ENCODE data around the gene AIRE. TPM values are rescaled to one million over a fixed set of nuclear protein-coding genes. Genes with fewer than 3 reads are reported as not detected.
"Not testable (repeated sequence)": the region's sequence is repeated elsewhere in the genome, so short reads cannot be mapped to it uniquely, and the experiment has no call there.

AIRE gene
- total RNA-seq: not detected in 2 replicates
- polyA plus RNA-seq: not detected in 2 replicates
- polyA plus RNA-seq (2012): not detected in 2 replicates
- not detected in 2 replicates for polyA minus RNA-seq (ENCODE audit: low replicate concordance)

DNA sequence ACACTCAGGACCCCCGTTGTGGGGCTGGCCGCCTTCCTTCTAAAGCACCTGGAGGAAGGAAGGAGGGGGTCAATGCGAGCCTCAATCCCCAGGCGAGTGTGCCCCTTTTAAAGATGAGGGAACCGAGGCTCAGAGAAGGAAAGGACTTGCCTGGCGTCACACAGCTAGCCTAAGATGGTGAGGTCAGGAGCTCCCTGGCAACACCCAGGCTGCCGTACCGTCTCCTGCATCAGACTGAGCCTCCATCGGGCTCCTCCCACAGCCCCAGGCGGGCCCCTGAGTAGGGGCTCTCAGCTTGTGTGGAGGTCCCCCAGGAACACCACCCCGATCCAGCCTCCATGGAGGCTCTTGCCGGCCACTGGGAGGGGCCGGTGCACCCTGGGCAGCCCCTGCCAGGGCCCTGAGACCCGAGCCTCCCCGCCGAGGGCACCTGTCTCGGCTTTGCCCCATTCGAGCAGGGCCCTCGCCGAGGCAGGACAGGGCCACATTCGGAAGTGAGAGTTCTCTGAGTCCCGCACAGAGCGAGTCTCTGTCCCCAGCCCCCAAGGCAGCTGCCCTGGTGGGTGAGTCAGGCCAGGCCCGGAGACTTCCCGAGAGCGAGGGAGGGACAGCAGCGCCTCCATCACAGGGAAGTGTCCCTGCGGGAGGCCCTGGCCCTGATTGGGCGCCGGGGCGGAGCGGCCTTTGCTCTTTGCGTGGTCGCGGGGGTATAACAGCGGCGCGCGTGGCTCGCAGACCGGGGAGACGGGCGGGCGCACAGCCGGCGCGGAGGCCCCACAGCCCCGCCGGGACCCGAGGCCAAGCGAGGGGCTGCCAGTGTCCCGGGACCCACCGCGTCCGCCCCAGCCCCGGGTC lies at the start of gene AIRE:
Gene AIRE (plus strand): TSS at position 739 of the 855 bp plus-strand sequence. CDS start 131 bp downstream, outside the sequence.
- TF ChIP-seq, protein P1, sequence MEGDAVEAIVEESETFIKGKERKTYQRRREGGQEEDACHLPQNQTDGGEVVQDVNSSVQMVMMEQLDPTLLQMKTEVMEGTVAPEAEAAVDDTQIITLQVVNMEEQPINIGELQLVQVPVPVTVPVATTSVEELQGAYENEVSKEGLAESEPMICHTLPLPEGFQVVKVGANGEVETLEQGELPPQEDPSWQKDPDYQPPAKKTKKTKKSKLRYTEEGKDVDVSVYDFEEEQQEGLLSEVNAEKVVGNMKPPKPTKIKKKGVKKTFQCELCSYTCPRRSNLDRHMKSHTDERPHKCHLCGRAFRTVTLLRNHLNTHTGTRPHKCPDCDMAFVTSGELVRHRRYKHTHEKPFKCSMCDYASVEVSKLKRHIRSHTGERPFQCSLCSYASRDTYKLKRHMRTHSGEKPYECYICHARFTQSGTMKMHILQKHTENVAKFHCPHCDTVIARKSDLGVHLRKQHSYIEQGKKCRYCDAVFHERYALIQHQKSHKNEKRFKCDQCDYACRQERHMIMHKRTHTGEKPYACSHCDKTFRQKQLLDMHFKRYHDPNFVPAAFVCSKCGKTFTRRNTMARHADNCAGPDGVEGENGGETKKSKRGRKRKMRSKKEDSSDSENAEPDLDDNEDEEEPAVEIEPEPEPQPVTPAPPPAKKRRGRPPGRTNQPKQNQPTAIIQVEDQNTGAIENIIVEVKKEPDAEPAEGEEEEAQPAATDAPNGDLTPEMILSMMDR (conservative IDR thresholded peaks at IDR 0.05 in 1 of 2, IDR thresholded peaks at IDR 0.05 in 1 of 2; ENCODE audit: low read depth in 1 of 2, low read length in 2 of 2): no peak
- no peak for TF ChIP-seq EZH2 (IDR thresholded peaks at IDR 0.05; ENCODE audit: low read length, missing control alignments)
- Histone ChIP-seq H4K20me1 (ENCODE audit: control insufficient read depth, extremely low read depth, insufficient read depth, low read length) (no peaks in the 10 kb centered on the region), H3K27me3 (ENCODE audit: control insufficient read depth, insufficient read depth, low read length) (no peaks in the 10 kb centered on the region), H3K9ac (ENCODE audit: insufficient read depth, low read length) (no peak within 1 kb of the TSS), H3K36me3 (ENCODE audit: control insufficient read depth, insufficient read depth, low read length) (no peaks in the 10 kb centered on the region), H3K4me2 (ENCODE audit: extremely low read depth, insufficient read depth, low read length) (no peak within 1 kb of the TSS), H3K4me3 (replicated peaks in 1 of 4; ENCODE audit: control extremely low read depth in 1 of 4, insufficient read depth in 1 of 4, low read depth in 3 of 4, low read length in 4 of 4) (no peak within 1 kb of the TSS), H3K27ac (ENCODE audit: insufficient read depth, low read length) (no peak within 1 kb of the TSS), H2AFZ (ENCODE audit: low read length) (no peak within 1 kb of the TSS), H3K4me1 (ENCODE audit: control insufficient read depth, extremely low read depth, insufficient read depth, low read length) (no peaks in the 10 kb centered on the region), H3K9me3 (ENCODE audit: control insufficient read depth, insufficient read depth, low read depth, low read length) (no peaks in the 10 kb centered on the region), H3K79me2 (ENCODE audit: control insufficient read depth, insufficient read depth, low read length) (no peaks in the 10 kb centered on the region)
- no peak for DNase-seq (ENCODE audit: low read depth in 2 of 2)

DNA sequence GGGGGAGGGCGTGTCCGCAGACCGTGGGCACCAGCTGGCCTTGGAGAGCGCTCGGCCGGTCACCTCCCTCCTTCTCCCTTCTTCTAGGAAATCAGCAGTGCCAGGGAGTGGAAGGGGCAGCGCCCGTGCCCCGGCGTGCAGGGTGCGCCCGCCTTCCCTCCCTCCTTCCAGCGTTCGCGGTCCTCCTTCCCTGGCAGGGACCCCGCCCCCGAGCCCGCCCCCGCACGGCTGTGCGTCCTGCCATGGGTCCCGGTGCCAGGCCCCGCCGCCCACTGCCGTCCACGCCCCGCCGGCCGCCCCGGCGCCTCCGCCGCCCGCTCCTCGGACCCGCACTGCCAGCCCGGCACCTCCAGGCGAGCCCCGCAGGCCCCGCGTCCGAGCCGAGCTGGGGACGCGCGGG lies 45.3 kb upstream of the AIRE start:
- H3K9ac ChIP-seq (ENCODE audit: insufficient read depth, low read length); H3K27ac ChIP-seq (ENCODE audit: insufficient read depth, low read length); H3K4me2 ChIP-seq (ENCODE audit: extremely low read depth, insufficient read depth, low read length); H3K4me3 ChIP-seq (replicated peaks in 1 of 4; ENCODE audit: control extremely low read depth in 1 of 4, insufficient read depth in 1 of 4, low read depth in 3 of 4, low read length in 4 of 4); H3K36me3 ChIP-seq (ENCODE audit: control insufficient read depth, insufficient read depth, low read length); H3K27me3 ChIP-seq (ENCODE audit: control insufficient read depth, insufficient read depth, low read length); DNase-seq (ENCODE audit: low read depth in 2 of 2); H4K20me1 ChIP-seq (ENCODE audit: control insufficient read depth, extremely low read depth, insufficient read depth, low read length); H2AFZ ChIP-seq (ENCODE audit: low read length); H3K4me1 ChIP-seq (ENCODE audit: control insufficient read depth, extremely low read depth, insufficient read depth, low read length); H3K79me2 ChIP-seq (ENCODE audit: control insufficient read depth, insufficient read depth, low read length); H3K9me3 ChIP-seq (ENCODE audit: control insufficient read depth, insufficient read depth, low read depth, low read length): not testable (repeated sequence)

DNA sequence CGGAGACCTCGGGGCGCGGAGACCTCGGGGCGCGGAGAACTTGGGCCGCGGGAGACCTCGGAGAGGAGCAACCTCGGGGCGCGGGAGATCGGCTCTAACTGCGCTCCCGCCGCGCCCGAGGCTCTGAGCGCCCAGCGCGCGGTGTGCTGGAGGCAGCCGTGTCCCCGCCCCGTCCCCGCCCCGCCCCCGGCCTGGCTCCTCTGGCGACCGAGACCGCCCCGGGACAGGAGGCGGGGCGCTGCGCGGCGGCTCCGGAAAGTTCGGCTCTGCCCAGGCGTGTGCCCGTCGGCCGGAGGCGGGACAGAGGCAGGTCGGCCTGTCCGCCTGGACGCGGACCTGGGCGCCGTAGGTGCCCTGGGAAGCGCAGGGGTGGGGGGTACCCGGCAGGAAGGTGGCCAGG lies 44.8 kb upstream of the AIRE start, which contains the start of gene ICOSLG:
Gene ICOSLG (minus strand): TSS at position 102 of the 400 bp plus-strand sequence. CDS start 126 bp downstream, outside the sequence.
- not testable (repeated sequence) for H3K9me3 ChIP-seq (ENCODE audit: control insufficient read depth, insufficient read depth, low read depth, low read length); H3K27me3 ChIP-seq (ENCODE audit: control insufficient read depth, insufficient read depth, low read length); H3K79me2 ChIP-seq (ENCODE audit: control insufficient read depth, insufficient read depth, low read length); H3K4me1 ChIP-seq (ENCODE audit: control insufficient read depth, extremely low read depth, insufficient read depth, low read length); H3K4me3 ChIP-seq (replicated peaks in 1 of 4; ENCODE audit: control extremely low read depth in 1 of 4, insufficient read depth in 1 of 4, low read depth in 3 of 4, low read length in 4 of 4); H3K27ac ChIP-seq (ENCODE audit: insufficient read depth, low read length); H4K20me1 ChIP-seq (ENCODE audit: control insufficient read depth, extremely low read depth, insufficient read depth, low read length); H2AFZ ChIP-seq (ENCODE audit: low read length); DNase-seq (ENCODE audit: low read depth in 2 of 2); H3K36me3 ChIP-seq (ENCODE audit: control insufficient read depth, insufficient read depth, low read length); H3K9ac ChIP-seq (ENCODE audit: insufficient read depth, low read length); H3K4me2 ChIP-seq (ENCODE audit: extremely low read depth, insufficient read depth, low read length)

DNA sequence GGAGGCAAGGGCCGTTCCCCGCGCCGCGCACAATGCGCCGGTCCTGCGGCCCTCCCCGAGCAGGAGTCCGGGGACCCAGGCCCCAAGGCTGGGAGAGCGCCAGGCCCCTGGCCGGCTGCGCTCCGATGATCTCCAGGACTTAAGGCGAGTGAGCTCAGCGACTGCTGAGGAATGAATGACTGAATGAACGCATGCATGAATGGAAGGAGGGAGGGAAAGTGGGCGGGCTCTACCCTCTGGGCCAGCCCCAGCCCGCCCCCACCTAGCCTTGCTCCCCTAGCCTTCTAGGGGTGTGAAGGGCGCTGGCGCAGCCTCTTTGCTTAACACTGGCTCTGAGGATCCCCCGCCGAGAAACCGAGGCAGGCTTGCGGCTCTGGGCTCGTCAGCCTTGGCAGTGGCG lies 44.4 kb upstream of the AIRE start:
- H3K4me3 ChIP-seq (replicated peaks in 1 of 4; ENCODE audit: control extremely low read depth in 1 of 4, insufficient read depth in 1 of 4, low read depth in 3 of 4, low read length in 4 of 4); H3K27me3 ChIP-seq (ENCODE audit: control insufficient read depth, insufficient read depth, low read length); DNase-seq (ENCODE audit: low read depth in 2 of 2); H3K79me2 ChIP-seq (ENCODE audit: control insufficient read depth, insufficient read depth, low read length); H3K4me1 ChIP-seq (ENCODE audit: control insufficient read depth, extremely low read depth, insufficient read depth, low read length); H3K27ac ChIP-seq (ENCODE audit: insufficient read depth, low read length); H3K9me3 ChIP-seq (ENCODE audit: control insufficient read depth, insufficient read depth, low read depth, low read length); H3K9ac ChIP-seq (ENCODE audit: insufficient read depth, low read length); H2AFZ ChIP-seq (ENCODE audit: low read length); H4K20me1 ChIP-seq (ENCODE audit: control insufficient read depth, extremely low read depth, insufficient read depth, low read length); H3K4me2 ChIP-seq (ENCODE audit: extremely low read depth, insufficient read depth, low read length); H3K36me3 ChIP-seq (ENCODE audit: control insufficient read depth, insufficient read depth, low read length): not testable (repeated sequence)

DNA sequence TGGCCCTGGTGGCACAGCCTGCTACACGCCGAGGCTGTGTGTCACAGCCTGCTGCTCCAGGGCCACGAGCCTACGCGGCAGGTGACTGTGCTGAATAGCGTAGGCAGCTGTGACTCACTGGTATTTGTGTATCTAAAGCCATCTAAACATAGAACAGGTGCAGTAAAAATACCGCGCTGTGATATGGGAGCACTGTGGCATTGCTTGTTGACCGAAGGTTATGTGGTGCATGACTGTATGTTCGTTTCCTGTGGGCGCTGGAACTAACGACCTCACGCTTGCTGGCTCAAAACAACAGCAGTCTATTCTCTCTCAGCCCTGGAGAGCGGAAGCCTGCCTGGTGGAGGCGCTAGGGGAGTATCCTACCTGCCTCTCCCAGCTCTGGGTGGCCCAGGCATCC lies 41.7 kb upstream of the AIRE start:
- H3K9me3 ChIP-seq (ENCODE audit: control insufficient read depth, insufficient read depth, low read depth, low read length); H3K27me3 ChIP-seq (ENCODE audit: control insufficient read depth, insufficient read depth, low read length); H3K36me3 ChIP-seq (ENCODE audit: control insufficient read depth, insufficient read depth, low read length); DNase-seq (ENCODE audit: low read depth in 2 of 2); H3K79me2 ChIP-seq (ENCODE audit: control insufficient read depth, insufficient read depth, low read length); H3K9ac ChIP-seq (ENCODE audit: insufficient read depth, low read length); H2AFZ ChIP-seq (ENCODE audit: low read length); H3K27ac ChIP-seq (ENCODE audit: insufficient read depth, low read length); H3K4me1 ChIP-seq (ENCODE audit: control insufficient read depth, extremely low read depth, insufficient read depth, low read length); H3K4me2 ChIP-seq (ENCODE audit: extremely low read depth, insufficient read depth, low read length); H4K20me1 ChIP-seq (ENCODE audit: control insufficient read depth, extremely low read depth, insufficient read depth, low read length); H3K4me3 ChIP-seq (replicated peaks in 1 of 4; ENCODE audit: control extremely low read depth in 1 of 4, insufficient read depth in 1 of 4, low read depth in 3 of 4, low read length in 4 of 4): not testable (repeated sequence)

DNA sequence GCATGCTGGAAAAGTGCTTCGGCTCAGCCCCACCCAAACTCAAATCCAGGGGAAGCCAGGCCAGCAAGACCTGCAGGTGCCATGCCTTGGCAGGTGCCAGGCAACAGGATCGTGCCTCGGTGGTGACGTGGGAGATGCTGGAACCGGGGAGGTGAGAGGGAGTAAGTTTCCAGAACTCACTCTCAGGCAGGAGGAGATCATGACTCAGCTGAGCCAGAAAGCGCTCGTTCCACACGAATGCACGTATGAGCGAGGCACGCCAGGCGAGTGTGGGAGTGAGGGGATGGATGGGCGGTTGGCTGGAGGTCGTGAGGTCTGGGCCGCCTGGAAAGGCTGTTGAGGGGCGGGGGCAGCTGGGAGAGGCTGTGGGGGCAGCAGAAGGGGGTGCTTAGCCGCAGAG lies 37.8 kb upstream of the AIRE start:
- H3K4me3 ChIP-seq (replicated peaks in 1 of 4; ENCODE audit: control extremely low read depth in 1 of 4, insufficient read depth in 1 of 4, low read depth in 3 of 4, low read length in 4 of 4); H3K27ac ChIP-seq (ENCODE audit: insufficient read depth, low read length); H3K9me3 ChIP-seq (ENCODE audit: control insufficient read depth, insufficient read depth, low read depth, low read length); H4K20me1 ChIP-seq (ENCODE audit: control insufficient read depth, extremely low read depth, insufficient read depth, low read length); H3K79me2 ChIP-seq (ENCODE audit: control insufficient read depth, insufficient read depth, low read length); DNase-seq (ENCODE audit: low read depth in 2 of 2); H2AFZ ChIP-seq (ENCODE audit: low read length); H3K27me3 ChIP-seq (ENCODE audit: control insufficient read depth, insufficient read depth, low read length); H3K9ac ChIP-seq (ENCODE audit: insufficient read depth, low read length); H3K4me1 ChIP-seq (ENCODE audit: control insufficient read depth, extremely low read depth, insufficient read depth, low read length); H3K4me2 ChIP-seq (ENCODE audit: extremely low read depth, insufficient read depth, low read length); H3K36me3 ChIP-seq (ENCODE audit: control insufficient read depth, insufficient read depth, low read length): not testable (repeated sequence)

All from fibroblast of lung (primary cell).